Fibroblast of peridontal ligament (primary cell): ENCODE measurements around the gene ZNF667.

Source experiments
- DNase-seq: peaks from one replicate; pipeline ENCODE4 v3.0.0-alpha.2; 2010; ENCODE audit errors: extremely low read depth

ZNF667 gene

DNA sequence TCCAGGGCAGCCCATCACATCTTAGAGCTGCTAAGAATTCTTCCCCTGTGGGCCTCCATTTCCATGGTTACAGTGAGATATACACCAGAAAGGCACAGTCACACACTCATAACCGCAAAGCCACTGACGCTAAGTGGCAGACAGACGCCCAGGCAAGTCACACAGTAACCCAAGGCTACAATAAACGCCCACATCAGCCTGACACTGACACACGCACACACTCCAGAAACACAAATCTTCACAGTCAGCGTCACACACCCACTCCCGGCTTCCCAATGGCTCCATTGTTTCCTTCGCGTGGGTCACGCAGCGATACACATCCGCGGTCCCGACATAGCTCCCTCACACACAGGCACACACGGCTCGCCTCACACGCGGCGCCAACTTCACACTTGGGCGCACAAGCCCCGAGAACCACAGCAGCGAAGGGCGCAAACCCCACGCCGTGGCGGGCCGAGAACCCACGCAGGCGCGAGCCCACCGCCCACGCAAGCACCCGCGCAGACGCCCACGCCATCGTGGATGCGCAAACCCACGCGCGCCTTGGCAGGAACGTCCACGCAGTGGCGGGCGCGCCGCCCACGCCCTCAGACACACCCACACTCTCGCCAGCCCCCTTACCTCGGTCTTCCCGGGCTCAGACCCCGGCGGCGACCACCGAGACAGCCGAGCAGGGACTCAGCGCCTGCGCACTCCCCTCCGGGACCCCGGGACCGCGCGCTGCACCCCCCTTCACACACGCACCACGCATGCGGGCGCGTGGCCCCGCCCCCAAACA, at the start of gene ZNF667:
Gene ZNF667 (minus strand): TSS at position 695 of the 778 bp plus-strand sequence. CDS start 14,975 bp downstream, outside the sequence.
- DNase-seq = peak; percentile 36

DNA sequence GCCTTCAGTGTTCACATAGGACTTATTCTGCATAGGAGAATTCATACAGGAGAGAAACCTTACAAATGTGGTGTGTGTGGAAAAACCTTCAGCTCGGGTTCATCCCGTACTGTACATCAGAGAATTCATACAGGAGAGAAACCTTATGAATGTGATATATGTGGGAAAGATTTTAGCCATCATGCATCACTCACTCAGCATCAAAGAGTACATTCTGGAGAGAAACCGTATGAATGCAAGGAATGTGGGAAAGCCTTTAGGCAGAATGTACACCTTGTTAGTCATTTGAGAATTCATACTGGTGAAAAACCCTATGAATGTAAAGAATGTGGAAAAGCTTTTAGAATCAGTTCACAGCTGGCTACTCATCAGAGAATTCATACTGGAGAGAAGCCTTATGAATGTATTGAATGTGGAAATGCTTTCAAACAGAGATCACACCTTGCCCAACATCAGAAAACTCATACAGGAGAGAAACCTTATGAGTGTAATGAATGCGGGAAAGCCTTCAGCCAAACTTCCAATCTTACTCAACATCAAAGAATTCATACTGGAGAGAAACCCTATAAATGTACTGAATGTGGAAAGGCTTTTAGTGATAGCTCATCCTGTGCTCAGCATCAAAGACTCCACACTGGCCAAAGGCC, 48.2 kb upstream of the ZNF667 start:
- DNase-seq = no peak

DNA sequence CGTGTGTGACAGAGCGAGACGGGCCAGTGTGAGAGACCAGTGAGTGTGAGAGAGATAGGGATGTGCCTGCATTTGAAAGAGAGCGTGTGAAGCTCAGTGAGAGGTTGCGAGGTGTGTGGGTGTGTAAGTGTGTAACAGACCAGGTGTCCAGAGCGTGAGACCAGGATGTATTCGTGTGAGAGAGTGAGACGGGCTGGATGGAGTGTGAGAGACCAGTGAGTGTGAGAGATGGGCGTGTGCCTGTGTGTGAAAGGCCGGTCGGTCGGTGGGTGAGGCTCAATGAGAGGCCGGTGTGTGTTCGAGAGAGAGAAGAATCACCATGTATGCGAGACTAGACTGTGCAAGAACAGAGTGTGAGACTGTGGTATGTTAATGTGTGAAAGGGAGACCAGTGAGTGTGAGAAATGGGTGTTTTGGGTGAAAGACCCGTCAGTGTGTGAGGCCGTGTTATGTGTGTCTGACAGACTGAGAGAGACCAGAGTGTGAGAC, 31.2 kb upstream of the ZNF667 start:
- peak; percentile 2 for DNase-seq

DNA sequence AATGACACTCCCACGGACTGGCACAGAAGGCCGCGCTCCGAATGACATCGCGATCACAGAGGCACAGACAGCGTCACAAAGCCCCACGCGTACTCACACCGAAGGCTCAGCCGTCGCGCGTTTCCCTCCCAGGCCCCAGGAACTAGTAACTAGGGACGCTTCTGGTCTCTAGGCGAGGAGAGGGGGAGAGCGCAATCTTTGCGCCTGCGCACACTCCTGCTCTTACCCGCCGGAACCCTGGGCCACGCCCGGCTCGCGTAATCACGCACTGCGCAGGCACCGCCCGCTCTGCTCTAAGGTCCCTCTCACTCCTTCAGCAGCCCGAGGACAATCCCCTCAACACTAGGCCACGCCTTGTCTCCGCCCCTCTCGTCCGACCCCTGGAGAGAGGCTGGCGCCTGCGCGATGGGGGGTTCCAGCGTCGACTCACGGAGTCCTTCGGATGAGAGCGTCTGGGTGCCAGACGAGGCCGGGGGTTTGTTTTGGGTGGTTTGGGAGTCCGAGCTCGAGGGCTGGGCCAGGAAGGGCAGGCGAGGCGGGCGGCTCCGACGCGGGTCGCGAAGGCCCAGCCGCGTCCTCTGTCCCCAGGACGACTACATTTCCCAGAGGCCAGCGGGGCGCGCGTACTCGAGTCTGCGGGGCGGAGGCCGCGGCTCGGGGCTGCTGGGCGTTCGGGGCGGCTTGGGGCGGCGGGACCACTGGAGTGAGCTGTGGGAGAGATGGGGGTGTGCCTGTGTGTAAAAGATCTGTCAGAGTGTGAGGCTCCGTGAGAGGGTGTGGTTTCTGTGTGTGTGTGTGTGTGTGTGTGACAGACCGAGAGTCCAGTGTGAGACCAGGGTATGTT, 30.5 kb upstream of the ZNF667 start, which contains the start of gene ZNF471:
Gene ZNF471 (plus strand): TSS at position 410 of the 844 bp plus-strand sequence. CDS start 3,717 bp downstream, outside the sequence.
- peak; percentile 98 for DNase-seq

DNA sequence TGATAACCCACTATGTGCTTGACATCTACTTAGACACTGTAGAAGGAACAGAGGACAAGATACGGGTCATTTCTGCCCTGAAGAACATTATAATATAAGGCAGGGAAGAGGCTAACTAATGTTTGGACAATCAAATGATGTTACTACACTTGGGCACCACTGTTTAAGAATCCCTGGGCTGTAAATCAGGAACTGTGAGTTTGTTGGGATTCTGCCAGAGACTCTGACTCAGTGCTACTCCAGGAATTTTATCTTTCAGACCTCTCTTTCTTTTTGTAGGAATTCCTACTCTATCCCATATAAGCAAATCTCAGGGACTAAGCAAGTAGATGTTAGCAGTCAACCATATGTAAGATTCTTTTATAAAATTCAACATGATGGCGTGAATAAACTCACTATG, 27.4 kb upstream of the ZNF667 start:
- peak; percentile 22 for DNase-seq

DNA sequence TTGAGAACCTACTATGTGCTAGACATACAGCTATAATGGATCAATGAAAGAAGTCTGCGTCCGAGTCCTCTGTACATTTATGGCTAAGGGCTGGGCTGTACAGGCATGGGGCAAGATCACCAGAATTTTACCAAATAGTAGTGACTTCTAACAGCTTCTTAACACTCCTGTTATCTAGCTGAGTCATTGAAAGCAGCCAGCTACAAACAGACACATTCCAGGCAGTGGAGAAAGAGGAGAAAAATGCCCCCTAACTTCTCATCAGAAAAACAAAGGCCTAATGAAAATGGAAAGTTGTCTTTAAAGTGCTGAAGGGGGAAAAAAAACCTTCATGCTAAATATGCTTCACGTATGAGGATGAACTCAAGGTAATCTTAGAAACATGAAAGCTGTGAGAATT, 14.3 kb upstream of the ZNF667 start:
- DNase-seq = no peak

GRCh38 chr19:56477429-56478338, 539 bp upstream of the ZNF667 start:
- peak; percentile 89 for DNase-seq

DNA sequence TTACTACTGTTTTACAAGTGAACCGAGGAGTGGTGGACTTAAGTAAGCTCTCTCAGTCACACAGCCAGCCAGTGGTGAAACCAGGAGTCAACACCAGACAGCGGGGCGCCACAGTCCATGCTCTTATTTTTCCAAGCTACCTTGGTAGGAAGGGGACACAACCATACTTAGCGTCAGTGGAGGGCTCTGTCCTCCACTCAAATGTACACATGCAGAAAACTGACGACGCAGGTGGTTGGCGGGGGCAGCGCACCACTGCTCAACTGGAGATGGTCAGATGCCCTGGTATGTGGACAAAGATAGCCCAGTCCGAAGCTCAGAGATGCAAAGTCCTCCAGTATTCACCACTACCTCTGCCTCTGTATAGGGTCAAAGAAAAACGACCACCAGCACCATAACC, 1.1 kb downstream of the ZNF667 start:
- DNase-seq = no peak

DNA sequence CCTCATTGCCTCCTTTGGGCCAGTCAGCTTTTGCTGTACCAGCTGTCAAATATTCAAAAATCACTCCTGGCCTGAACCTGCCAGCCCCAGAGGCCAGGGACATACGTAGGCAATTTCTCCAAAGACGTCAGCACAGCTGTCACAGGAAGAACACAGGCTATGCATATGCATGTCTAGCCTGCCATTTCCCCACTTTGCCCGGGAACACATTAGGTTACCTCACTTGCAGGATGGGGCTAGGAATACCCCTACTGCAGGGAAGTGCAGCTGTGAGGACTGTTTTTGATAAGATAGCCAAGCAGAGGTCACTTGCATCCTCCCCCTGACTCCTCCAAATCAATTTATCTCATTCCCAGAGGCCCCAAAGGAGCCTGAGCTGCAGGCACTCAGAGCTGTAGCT, 2.8 kb downstream of the ZNF667 start:
- DNase-seq = no peak

DNA sequence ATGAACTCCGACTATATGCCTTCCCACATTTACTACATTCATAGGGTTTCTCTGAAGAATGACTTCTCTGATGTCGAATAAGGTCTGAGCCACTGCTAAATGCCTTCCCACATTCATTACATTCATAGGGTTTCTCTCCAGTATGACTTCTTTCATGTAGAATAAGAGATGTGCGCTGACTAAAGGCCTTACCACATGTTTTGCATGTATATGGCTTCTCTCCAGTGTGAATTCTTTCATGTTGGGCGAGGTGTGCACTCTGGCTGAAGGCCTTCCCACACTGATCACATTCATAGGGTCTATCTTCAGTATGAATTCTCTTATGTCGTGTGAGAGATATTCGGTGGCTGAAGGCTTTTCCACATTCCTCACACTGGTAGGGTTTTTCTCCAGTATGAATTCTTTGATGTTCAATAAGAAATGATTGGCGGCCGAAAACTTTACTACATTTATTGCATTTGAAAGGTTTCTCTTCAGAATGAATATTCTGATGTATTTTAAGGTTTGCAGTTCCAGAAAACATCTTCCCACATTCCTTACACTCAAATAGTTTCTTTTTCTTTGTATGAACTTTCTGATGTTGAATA, 35.8 kb downstream of the ZNF667 start:
- no peak for DNase-seq

GRCh38 chr19:56423985-56424353, 53.2 kb downstream of the ZNF667 start:
- DNase-seq = no peak

DNA sequence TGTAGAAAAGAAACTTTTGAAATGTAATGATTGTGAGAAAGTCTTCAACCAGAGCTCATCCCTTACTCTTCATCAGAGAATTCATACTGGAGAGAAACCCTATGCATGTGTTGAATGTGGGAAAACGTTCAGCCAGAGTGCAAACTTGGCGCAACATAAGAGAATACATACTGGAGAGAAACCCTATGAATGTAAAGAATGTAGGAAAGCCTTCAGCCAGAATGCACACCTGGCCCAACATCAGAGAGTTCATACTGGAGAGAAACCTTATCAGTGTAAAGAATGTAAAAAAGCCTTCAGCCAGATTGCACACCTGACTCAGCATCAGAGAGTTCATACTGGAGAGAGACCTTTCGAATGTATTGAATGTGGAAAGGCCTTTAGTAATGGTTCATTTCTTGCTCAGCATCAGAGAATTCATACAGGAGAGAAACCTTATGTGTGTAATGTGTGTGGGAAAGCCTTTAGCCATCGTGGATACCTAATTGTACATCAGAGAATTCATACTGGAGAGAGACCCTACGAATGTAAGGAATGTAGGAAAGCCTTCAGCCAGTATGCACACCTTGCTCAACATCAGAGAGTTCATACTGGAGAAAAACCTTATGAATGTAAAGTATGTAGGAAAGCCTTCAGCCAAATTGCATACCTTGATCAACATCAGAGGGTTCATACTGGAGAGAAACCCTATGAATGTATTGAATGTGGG, 53.7 kb downstream of the ZNF667 start:
- no peak for DNase-seq

DNA sequence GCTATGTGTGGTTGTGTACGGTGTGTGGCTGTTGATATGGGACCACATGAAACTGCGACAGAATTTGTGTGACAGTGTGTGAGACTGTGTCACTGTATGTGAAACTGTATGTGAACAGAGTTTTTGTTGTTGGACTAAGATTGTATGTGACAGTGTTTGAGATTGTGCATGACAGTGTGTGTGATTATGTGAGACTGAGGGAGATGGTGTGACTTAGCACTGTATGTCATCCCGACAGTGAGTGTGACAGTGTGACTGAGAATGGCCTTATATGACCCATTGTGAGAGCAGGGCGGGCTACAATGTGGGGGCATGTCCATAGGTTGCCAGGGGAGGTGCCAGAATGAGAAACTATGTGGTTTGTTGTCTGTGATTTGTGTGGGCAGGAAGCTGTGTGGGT, 72.1 kb downstream of the ZNF667 start:
- DNase-seq = no peak

DNA sequence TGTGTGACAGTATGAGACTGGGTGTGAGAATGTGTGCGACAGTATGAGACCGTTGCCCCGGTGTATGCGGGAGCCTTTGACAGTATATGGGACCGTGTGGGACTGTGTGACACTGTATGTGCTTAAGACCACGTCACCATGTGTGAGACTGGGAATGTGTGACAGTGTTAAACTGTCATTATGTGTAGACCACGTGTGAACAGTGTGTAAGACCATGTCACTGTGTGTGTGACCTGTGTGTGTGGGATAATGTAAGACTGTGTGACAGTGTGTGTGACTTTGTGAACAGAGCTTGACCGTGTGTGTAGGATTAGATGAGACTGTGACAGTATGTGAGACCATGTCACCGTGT, 72.5 kb downstream of the ZNF667 start:
- no peak for DNase-seq

DNA sequence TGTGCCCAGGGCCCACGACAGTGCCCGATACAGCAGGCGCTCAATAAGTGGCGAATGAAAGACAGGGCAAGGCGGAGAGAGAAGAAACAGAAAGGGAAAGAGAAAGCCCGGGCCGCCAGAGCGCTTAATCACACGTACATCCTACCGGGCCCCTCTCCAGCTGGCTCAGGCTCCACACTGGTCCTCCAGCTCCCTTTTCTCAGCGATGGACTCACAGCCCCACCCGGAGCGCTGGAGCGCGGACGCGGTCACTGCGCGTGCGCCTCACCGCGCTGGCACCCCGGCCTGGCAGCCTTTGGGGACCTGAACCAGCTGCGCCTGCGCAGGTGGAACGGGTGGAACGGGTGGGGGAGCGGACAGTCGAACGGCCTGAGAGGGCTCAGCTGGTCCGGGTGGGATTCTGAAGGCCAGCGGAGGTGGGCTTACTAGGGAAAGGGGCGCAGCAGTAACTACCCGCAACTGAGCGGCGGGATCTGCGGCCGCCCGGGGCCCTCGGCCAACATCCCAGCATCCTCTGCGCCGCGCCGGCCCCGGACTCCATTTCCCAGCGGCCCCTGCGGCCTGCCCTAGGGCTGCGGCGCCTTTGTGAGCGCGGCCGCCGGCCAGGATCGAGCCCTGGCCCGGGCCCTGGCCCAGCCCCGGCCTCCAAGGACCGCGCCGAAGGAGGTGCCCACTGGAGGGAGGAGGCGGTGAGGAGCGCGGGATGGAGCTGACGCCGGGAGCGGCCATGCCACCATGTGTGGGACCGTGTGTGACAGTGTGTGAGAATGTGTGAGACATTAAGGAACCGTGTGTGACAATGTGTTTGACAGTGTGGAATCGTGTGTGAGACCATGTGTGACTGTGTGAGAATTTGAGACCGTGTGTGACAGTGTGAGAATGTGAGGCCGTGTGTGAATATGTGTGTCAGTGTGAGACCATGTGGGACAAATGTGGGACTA, 73.1 kb downstream of the ZNF667 start, which contains the start of gene ZNF583:
Gene ZNF583 (plus strand): TSS at position 569 of the 941 bp plus-strand sequence. CDS start 2,783 bp downstream, outside the sequence.
- peak; percentile 97 for DNase-seq

- no peak for DNase-seq
These were observed 73.9 kb downstream of the ZNF667 start for GRCh38 chr19:56403261-56403660.

GRCh38 chr19:56400485-56400884, 76.7 kb downstream of the ZNF667 start:
- no peak for DNase-seq

DNA sequence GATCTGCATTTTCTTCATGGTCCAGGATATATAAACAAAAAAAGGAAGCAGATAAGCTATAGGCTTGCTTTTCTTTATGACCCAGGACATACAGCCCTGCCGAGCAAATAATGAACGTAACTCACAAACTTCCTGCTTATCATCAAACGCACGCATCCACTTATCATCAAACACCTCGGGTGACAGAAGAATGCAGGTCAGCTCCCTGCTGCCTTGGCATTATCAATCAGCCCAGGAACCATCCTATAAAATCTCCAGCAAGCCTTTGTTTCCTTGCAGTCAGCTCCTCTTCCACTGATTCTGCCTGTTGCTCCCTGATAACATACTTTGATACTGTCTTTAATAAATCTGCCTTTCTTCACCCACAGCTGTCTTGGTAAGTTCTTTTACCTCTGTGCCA, 78.3 kb downstream of the ZNF667 start:
- no peak for DNase-seq
